Stimulated activated CD4-positive, alpha-beta T cell treated with anti-CD3 and anti-CD28 coated beads, Interleukin-2, amount 100 ng/mL, for 24 hours (primary cell): ENCODE measurements around the gene MYO7A.

Source experiments
- DNase-seq, 2 donors: peaks; one replicate each; pipeline ENCODE4 v3.0.0-alpha.2; 2020

Gene MYO7A

GRCh38 chr11:77187776-77188632 is 60.0 kb downstream of the MYO7A start:
- peak; percentile 73 to 82 for DNase-seq

DNA sequence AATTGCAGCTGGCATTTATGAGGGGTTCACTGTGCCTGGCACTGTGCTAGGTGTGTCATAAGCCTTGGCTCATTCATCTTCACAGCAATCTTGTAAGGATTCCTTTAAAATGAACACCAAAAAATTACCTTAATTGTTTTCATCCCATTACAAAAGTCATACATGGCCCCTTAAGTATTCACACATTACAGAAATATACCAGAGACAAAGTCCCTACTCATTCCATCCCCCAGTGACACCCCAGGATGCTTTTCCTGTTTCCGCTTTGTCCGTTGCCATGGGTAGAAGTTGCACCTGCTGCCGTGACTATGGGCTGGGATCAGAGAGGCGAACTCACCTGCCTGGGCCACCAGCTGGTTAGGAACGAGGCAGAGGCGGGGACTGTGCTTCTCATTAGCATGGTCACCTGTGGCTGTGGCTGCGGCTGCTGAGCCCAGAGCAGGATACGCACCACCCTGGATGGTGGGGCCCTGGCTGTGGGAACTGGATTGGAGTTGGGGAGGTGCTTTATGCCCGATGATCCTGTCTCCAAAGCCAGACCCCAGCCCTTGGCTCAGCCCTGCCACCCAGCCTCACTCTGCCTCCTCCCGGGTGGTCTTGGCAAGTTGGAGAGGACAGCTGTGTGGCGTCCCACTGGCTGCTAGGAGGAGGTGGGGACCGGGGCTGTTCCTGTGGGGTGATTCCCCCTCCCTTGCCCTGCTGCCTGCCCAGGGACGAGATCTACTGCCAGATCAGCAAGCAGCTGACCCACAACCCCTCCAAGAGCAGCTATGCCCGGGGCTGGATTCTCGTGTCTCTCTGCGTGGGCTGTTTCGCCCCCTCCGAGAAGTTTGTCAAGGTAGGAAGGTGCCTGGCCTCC is 60.8 kb downstream of the MYO7A start:
- no peak for DNase-seq

DNA sequence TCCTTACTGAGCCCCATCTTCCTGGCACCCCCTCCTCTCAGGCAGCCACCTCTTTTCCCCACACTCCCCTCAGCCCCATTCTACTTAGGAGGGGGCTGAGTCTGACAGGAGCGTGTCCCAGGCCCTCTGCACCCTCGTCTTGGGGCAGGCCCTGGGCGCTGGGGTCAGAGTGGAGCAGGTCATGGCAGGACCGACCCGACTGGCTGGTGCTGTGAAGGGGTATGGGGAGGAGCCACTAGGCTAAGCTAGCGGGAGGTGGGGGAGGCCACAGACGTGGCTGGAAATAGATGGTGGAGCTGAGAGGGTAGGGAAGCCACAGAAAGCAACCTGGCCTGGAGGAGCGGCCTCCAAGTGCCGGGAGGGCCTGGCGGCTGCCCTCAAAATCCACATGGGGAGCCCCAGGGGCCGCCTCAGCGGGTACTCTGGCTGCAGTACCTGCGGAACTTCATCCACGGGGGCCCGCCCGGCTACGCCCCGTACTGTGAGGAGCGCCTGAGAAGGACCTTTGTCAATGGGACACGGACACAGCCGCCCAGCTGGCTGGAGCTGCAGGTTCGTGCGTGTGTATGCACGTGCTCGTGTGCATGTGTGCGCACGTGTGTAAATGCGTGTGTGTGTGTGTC is 61.7 kb downstream of the MYO7A start:
- DNase-seq, result no peak

- no peak for DNase-seq
These were observed 62.5 kb downstream of the MYO7A start for GRCh38 chr11:77190331-77191075.

GRCh38 chr11:77191429-77191822 is 63.4 kb downstream of the MYO7A start:
- no peak for DNase-seq

DNA sequence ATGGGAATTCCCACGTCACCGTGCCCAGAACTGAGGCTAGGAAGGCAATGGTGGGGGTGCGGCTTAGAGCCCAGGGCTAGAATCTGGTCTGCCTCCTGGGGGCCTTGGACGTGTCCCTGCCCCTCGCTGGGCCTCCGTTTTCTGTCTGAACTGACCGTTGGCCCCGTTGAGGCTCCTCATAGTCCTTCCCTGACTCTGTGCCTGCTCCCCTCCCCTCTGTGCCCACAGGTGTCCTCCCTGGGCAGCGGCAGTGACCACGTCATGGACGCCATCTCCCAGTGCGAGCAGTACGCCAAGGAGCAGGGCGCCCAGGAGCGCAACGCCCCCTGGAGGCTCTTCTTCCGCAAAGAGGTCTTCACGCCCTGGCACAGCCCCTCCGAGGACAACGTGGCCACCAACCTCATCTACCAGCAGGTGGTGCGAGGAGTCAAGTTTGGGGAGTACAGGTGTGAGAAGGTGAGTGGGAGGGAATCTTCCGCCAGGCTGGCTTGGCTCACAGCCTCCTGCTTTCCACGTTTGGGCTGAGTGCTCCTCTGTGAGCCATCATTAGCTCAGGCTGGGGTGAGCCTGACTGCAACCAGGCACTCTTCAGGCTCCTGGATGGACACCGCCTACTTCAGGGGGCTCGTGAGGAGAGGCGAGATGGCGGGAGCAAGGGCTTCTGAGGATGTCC is 63.9 kb downstream of the MYO7A start:
- DNase-seq, result peak; percentile 61 to 68

DNA sequence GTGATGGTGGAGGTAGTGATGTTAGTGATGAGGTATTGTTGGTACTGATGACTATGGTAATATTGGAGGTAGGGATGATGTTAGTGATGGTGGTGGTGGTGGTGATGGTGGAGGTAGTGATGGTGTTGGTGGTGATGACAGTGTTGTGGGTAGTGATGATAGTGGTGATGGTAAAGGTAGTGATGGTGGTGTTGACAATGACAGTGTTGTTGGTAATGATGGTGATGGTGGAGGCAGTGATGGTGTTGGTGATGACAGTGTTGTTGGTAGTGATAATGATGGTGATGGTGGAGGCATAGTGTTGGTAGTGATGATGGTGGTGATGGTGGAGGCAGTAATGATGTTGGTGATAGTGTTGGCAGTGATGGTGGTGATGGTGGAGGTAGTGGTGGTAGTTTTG is 65.1 kb downstream of the MYO7A start:
- DNase-seq, result no peak

DNA sequence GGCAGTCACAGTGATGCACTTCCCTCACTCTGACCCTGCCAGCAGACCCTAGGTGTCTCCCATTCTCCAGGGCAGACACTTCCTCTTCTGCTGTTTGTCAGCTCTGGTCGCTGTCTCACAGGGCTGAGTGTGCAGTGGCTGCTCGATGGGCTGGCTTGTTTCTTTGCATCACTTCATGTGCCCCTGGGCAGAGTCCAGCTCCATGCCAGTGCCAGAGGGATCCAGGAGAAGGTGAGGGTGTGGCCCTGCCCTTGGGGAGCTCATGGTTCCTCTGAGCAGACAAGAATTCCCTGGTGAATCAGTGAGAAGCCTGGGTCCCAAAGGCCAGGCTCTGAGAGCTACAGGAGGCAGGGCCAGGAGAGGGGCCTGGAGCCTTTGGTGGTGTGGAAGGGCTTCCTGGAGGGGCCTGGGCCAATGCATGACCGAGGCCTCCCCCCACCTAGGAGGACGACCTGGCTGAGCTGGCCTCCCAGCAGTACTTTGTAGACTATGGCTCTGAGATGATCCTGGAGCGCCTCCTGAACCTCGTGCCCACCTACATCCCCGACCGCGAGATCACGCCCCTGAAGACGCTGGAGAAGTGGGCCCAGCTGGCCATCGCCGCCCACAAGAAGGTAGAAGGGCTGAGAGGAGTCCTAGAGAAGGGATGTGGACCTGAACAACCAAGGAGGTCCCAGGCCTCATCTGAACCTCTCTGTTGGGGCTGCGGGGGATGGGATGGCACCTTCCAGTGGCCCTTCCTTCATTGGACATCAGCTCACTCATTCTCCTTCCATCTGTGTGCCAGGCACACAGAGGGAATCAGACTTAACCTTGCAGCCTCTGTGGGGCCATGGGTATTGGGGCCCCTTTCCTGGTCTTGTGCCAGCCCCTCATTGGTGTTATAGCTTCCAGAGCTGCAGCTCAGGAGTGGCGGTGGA is 66.1 kb downstream of the MYO7A start:
- no peak for DNase-seq

GRCh38 chr11:77195071-77195755 is 67.2 kb downstream of the MYO7A start:
- DNase-seq, result no peak

DNA sequence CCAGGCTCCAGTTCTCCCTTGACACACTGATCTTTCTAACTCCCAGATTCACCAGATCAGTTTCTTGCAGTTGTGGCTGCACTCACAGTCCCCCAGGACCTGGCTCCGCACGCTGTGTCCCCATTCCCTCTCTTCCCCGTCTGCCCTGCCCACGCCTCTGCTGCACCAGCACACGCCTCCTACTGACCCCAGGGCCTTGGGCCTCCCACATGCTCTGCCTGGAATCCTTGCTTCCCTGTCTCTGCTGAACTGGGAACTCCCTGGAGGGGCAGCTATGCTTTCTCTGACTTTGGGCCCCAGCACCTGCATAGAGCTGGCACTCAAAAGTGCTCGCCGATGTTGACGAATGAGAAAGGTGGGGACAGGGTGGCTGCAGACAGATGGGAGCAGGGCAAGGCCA is 68.9 kb downstream of the MYO7A start:
- no peak for DNase-seq

DNA sequence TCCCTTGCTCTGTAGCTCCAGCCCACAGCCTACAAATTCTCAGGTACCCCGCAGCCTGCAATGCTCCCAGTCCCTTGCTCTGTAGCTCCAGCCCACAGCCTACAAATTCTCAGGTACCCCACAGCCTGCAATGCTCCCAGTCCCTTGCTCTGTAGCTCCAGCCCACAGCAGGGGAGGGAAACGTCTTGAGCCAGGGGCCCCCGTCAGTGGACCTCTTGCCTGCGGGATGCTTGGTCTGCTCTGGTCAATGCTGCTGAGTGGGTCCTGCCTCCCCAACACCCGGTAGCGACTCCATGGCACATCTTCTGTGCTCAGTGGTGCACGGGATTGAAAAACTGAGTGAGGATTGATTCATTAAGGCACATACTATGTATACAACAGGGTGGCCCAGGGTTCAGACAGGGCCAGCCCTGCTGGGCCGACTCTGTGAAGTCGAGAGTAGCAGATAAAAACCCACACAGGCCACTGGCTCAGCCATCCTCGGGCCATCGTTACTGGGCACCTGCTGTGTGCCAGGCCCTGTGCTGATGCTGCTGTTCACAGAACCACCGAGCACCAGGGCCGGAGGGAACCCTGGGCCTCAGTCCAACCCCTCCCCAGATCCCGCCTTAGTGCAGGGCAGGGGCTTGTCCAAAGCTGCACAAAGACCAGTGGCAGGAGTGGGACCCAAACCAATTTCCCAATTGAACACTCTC is 69.7 kb downstream of the MYO7A start:
- DNase-seq, result no peak

- DNase-seq, result peak in 1 of 2 donors; percentile 49
These were observed 70.4 kb downstream of the MYO7A start for GRCh38 chr11:77198440-77198849.

GRCh38 chr11:77199137-77199745 is 71.2 kb downstream of the MYO7A start:
- DNase-seq, result no peak

GRCh38 chr11:77200351-77201268 is 72.6 kb downstream of the MYO7A start:
- DNase-seq, result no peak

DNA sequence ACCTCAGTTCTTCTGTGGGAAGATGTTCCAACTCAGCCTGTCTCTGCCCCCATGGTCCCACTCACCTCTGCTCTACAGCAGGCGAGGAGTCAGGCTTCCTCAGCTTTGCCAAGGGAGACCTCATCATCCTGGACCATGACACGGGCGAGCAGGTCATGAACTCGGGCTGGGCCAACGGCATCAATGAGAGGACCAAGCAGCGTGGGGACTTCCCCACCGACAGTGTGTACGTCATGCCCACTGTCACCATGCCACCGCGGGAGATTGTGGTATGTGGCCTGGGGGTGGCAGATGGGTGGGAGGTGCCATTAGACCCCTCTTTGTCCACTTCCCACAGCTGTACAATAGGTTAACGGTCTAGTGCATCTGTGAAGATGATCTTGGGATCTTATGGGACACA is 73.3 kb downstream of the MYO7A start:
- no peak for DNase-seq

DNA sequence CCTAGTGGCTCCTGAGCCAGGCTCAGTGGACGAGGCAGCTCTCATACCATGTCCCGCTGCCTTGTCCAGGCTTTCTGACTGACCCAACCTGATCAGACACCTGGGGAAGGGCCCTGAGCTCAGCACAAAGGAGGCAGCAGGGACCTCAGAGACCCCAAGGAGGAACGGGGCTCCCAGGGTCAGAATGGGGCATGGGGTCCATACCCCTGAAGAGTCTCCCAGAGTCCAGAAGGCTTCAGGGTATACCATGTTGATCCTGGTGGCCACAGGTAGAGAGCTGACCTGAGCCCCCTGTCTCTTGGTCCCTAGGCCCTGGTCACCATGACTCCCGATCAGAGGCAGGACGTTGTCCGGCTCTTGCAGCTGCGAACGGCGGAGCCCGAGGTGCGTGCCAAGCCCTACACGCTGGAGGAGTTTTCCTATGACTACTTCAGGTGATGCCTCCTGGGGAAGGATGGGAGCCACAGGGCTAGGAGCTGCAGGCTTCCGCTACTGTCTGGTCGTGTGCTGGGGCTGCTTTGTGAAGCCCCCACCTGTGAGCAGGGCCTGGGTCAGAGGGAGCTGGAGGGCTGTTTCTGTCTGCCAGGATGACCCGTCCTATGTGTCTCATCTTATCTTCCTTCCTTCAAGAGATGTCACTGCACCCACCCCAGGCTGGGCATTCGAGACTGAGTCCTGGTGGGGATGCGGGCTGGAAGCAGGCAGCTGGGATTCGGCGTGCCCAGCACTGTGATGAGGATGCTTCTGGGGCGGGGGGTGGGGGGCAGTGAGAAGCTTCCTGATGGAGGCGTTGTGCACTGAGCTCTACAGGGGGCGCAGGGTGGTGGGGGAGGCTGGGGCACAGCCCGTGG is 74.2 kb downstream of the MYO7A start:
- no peak for DNase-seq
